ENCODE measurements around the gene UBXN11.

DNA sequence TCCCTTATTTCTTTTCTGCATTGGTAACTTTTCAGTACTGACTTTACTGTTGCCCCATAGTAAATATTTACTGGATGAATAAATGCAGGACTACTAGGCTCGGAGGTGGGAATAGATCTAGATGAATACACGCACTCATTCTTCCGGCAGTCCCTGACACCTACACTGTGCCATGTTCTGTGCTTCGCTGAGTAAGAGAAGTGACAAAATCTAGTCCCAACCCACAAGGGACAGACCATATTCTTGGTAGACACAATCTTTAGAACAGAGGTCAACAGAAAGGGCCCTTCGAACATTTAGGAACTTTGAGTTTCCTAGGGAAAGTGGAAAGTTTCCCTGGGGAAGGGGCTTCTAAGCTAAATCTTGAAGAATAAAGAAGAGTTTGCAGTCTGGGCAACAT is 8.1 kb upstream of the UBXN11 start:
- no peak for TF ChIP-seq POLR2AphosphoS5 (IDR thresholded peaks at IDR 0.05; ENCODE audit: low read depth, low read length)
- TF ChIP-seq POLR2A (IDR thresholded peaks at IDR 0.05; ENCODE audit: low read depth, low read length) = no peak
- no peak for TF ChIP-seq TAF1 (IDR thresholded peaks at IDR 0.05; ENCODE audit: borderline replicate concordance, low read depth, low read length)

All from GM12892 (cell line).